ENCODE data around the gene MARCKS.

MARCKS gene

DNA sequence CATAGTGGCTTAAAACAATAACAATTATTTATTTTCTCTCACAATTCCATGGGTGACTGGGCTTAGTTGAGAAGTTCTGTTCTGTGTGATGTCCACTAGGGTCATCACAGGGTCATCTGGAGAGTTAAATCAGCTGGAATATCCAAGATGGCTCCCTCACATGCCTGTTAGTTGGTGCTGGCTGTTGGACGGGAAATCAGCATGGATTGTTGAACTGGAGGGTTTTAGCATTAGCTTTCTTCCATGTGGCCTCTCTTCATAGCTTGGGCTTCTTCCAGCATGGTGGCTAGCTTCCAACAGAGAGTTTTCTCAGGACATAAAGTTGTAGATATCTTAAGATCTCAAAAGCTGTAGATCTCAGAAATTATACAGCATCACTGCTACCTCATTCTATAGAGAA lies 19.6 kb downstream of the MARCKS start:
- H3K9me2 ChIP-seq (replicated peaks; ENCODE audit: control insufficient read depth, low read length) = no peaks in the 10 kb centered on the region
- no peaks in the 10 kb centered on the region for H3K79me2 ChIP-seq (ENCODE audit: control insufficient read depth, low read length)
- no peak overlapping the region for H3K4me3 ChIP-seq (ENCODE audit: low read length)
- H3K4me2 ChIP-seq (ENCODE audit: low read length) = no peak overlapping the region
- H4K20me1 ChIP-seq (ENCODE audit: control insufficient read depth, insufficient read depth, low read depth, low read length) = no peaks in the 10 kb centered on the region
- H3K9me3 ChIP-seq (ENCODE audit: control insufficient read depth, insufficient read depth, low read length) = no peaks in the 10 kb centered on the region
- H3K27ac ChIP-seq (ENCODE audit: low read depth, low read length) = no peak overlapping the region
- no peaks in the 10 kb centered on the region for H3F3A ChIP-seq (ENCODE audit: control insufficient read depth, insufficient read depth)
- no peaks in the 10 kb centered on the region for H3K36me3 ChIP-seq (ENCODE audit: control insufficient read depth, low read length)
- TF ChIP-seq, protein P1, sequence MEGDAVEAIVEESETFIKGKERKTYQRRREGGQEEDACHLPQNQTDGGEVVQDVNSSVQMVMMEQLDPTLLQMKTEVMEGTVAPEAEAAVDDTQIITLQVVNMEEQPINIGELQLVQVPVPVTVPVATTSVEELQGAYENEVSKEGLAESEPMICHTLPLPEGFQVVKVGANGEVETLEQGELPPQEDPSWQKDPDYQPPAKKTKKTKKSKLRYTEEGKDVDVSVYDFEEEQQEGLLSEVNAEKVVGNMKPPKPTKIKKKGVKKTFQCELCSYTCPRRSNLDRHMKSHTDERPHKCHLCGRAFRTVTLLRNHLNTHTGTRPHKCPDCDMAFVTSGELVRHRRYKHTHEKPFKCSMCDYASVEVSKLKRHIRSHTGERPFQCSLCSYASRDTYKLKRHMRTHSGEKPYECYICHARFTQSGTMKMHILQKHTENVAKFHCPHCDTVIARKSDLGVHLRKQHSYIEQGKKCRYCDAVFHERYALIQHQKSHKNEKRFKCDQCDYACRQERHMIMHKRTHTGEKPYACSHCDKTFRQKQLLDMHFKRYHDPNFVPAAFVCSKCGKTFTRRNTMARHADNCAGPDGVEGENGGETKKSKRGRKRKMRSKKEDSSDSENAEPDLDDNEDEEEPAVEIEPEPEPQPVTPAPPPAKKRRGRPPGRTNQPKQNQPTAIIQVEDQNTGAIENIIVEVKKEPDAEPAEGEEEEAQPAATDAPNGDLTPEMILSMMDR (IDR thresholded peaks at IDR 0.05; ENCODE audit: low read depth, low read length, poor library complexity, severe bottlenecking) = no peak
- TF ChIP-seq EZH2phosphoT487 (IDR thresholded peaks at IDR 0.05; ENCODE audit: borderline replicate concordance, low read length) = no peak
- H3K4me1 ChIP-seq (ENCODE audit: control insufficient read depth, low read length) = peaks cover 7% of the 10 kb centered on the region
- H3K27me3 ChIP-seq (ENCODE audit: control insufficient read depth, low read length) = peaks cover 12% of the 10 kb centered on the region

GRCh38 chr6:113879186-113880096 lies 22.3 kb downstream of the MARCKS start:
- Histone ChIP-seq H4K20me1 (ENCODE audit: control insufficient read depth, insufficient read depth, low read depth, low read length) (no peaks in the 10 kb centered on the region), H3K9me3 (ENCODE audit: control insufficient read depth, insufficient read depth, low read length) (no peaks in the 10 kb centered on the region), H3K4me2 (ENCODE audit: low read length) (no peak overlapping the region), H3K4me3 (ENCODE audit: low read length) (no peak overlapping the region), H3F3A (ENCODE audit: control insufficient read depth, insufficient read depth) (no peaks in the 10 kb centered on the region), H3K4me1 (ENCODE audit: control insufficient read depth, low read length) (no peaks in the 10 kb centered on the region), H3K36me3 (ENCODE audit: control insufficient read depth, low read length) (no peaks in the 10 kb centered on the region), H3K27me3 (ENCODE audit: control insufficient read depth, low read length) (peaks cover 10% of the 10 kb centered on the region), H3K9me2 (replicated peaks; ENCODE audit: control insufficient read depth, low read length) (no peaks in the 10 kb centered on the region), H3K27ac (ENCODE audit: low read depth, low read length) (no peak overlapping the region), H3K79me2 (ENCODE audit: control insufficient read depth, low read length) (no peaks in the 10 kb centered on the region)
- TF ChIP-seq EZH2phosphoT487 (IDR thresholded peaks at IDR 0.05; ENCODE audit: borderline replicate concordance, low read length) = no peak
- TF ChIP-seq, protein P1 (IDR thresholded peaks at IDR 0.05; ENCODE audit: low read depth, low read length, poor library complexity, severe bottlenecking) = peak; percentile 50

- H3K27ac ChIP-seq (ENCODE audit: low read depth, low read length) = no peak overlapping the region
- no peak for TF ChIP-seq EZH2phosphoT487 (IDR thresholded peaks at IDR 0.05; ENCODE audit: borderline replicate concordance, low read length)
- TF ChIP-seq, protein P1 (IDR thresholded peaks at IDR 0.05; ENCODE audit: low read depth, low read length, poor library complexity, severe bottlenecking) = no peak
- H3K4me2 ChIP-seq (ENCODE audit: low read length) = no peak overlapping the region
- no peaks in the 10 kb centered on the region for H3F3A ChIP-seq (ENCODE audit: control insufficient read depth, insufficient read depth)
- no peaks in the 10 kb centered on the region for H3K4me1 ChIP-seq (ENCODE audit: control insufficient read depth, low read length)
- H3K9me3 ChIP-seq (ENCODE audit: control insufficient read depth, insufficient read depth, low read length) = no peaks in the 10 kb centered on the region
- no peaks in the 10 kb centered on the region for H4K20me1 ChIP-seq (ENCODE audit: control insufficient read depth, insufficient read depth, low read depth, low read length)
- peaks cover 6% of the 10 kb centered on the region; the same call in 1 of the 2 replicates for H3K27me3 ChIP-seq (ENCODE audit: control insufficient read depth, low read length)
- no peaks in the 10 kb centered on the region for H3K79me2 ChIP-seq (ENCODE audit: control insufficient read depth, low read length)
- H3K4me3 ChIP-seq (ENCODE audit: low read length) = no peak overlapping the region
- H3K36me3 ChIP-seq (ENCODE audit: control insufficient read depth, low read length) = no peaks in the 10 kb centered on the region
- no peaks in the 10 kb centered on the region for H3K9me2 ChIP-seq (replicated peaks; ENCODE audit: control insufficient read depth, low read length)
Observed at GRCh38 chr6:113881478-113881980, 24.4 kb downstream of the MARCKS start.

Data from DOHH2 (cell line).